GM12865 (cell line): Measurements from ENCODE around the gene CPVL.

Experiments
- DNase-seq: peaks from one replicate; pipeline ENCODE4 v3.0.0; 2010; ENCODE audit warnings: low read depth
- H3K4me3 ChIP-seq: 2 replicates; pipeline ENCODE4 v1.5.1; 2011; ENCODE audit warnings: mild to moderate bottlenecking, low read depth, low read length, control low read depth
- CTCF ChIP-seq: IDR thresholded peaks from 2 replicates; pipeline ENCODE4 v1.5.1; 2011; ENCODE audit warnings: low read length, control low read depth, low read depth, inconsistent platforms; ENCODE audit not compliant: insufficient read depth; ENCODE audit errors: missing control alignments

Gene CPVL

GRCh38 chr7:29077854-29078253 lies 68.5 kb downstream of the CPVL start:
- no peak for DNase-seq
- TF ChIP-seq CTCF = no peak

GRCh38 chr7:29077176-29077575 lies 69.2 kb downstream of the CPVL start:
- H3K4me3 ChIP-seq = no peak overlapping the region
- TF ChIP-seq CTCF = no peak
- no peak for DNase-seq

More at GRCh38 chr7:29077854-29078253, 68.5 kb downstream of the CPVL start:
- no peak overlapping the region for H3K4me3 ChIP-seq

GRCh38 chr7:29076631-29077030 lies 69.7 kb downstream of the CPVL start:
- no peak for TF ChIP-seq CTCF
- DNase-seq = no peak
- H3K4me3 ChIP-seq = no peak overlapping the region

GRCh38 chr7:29075606-29076005 lies 70.7 kb downstream of the CPVL start:
- TF ChIP-seq CTCF = no peak
- no peak overlapping the region for H3K4me3 ChIP-seq
- no peak for DNase-seq

- no peak for TF ChIP-seq CTCF
- H3K4me3 ChIP-seq = no peak overlapping the region
- DNase-seq = no peak
Measured at GRCh38 chr7:29071203-29071874, 75.0 kb downstream of the CPVL start.

- DNase-seq = no peak
- no peak overlapping the region for H3K4me3 ChIP-seq
- TF ChIP-seq CTCF = no peak
Measured at GRCh38 chr7:29066641-29067040, 79.7 kb downstream of the CPVL start.

- DNase-seq = no peak
- H3K4me3 ChIP-seq = no peak overlapping the region
- TF ChIP-seq CTCF = no peak
Measured at GRCh38 chr7:29065181-29065857, 81.0 kb downstream of the CPVL start.
